ENCODE measurements around the gene HABP4.

HABP4 gene

DNA sequence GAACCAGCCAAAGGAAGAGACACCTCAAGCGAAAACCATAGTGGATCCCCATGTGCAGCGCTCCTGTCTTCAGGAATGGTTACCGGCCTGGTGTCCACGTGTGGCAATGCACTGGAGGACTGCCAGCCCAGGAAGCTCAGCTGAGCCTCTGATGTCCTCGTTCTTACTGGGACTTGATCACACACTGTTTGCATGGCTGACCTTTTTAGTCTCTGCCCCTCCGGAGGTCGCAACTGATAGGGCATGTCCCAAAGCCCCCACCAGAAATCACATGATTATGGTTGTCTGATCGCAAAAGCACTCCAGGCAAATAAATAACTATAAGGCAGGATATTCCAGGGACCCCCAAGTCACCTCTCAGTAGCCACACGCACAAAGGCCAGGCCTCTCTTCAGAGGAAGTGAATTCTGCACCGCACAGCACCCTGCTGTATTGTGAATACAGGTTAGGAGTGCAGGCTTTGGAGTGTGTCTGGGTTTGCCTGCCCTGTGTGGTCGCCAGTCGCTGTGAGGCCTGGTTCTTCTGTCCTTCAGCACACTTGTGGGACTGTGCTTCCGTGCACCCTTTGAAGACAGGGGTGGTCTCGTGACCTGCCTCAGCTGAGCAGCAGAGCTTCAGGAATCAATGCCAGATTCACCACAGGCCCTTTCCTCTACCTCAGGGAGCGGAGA lies 13.4 kb upstream of the HABP4 start:
- DNase-seq: no peak

DNA sequence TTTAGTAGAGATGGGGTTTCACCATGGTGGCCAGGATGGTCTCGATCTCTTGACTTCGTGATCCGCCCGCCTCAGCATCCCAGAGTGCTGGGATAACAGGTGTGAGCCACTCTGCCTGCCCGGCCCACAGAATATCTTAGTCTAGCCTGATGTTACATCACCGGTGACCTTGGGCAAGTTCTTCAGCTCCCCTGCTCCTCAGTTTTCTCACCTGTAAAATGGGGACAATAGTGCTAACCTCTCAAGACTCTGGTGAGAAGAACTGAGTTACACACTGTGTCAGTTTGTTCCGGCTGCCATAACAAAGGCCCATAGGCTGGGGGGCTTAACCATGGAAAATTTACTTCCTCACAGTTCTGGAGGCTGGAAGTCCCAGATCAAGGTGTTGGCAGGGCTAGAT lies 12.5 kb upstream of the HABP4 start:
- no peak for DNase-seq

DNA sequence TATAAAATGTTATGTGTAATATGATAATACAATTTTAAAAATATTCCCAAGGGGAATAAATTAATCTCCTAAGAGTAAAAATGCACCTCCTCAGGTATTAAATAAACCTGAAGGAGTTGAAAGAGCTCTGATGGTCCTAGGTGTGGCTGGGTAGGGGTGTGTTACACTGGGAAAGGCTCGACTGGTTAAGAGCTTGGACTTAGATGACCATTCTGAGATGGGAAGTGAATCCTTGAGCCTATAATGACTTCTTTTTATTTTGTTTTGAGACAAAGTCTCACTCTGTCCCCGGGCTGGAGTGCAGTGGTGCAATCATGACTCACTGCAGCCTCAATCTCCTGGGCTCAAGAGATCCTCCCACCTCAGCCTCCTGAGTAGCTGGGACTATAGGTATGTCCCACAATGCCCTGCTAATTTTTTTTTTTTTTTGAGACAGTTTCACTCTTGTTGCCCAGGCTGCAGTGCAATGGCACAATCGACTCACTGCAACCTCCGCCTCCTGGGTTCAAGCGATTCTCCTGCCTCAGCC lies 9.2 kb upstream of the HABP4 start:
- no peak for DNase-seq

DNA sequence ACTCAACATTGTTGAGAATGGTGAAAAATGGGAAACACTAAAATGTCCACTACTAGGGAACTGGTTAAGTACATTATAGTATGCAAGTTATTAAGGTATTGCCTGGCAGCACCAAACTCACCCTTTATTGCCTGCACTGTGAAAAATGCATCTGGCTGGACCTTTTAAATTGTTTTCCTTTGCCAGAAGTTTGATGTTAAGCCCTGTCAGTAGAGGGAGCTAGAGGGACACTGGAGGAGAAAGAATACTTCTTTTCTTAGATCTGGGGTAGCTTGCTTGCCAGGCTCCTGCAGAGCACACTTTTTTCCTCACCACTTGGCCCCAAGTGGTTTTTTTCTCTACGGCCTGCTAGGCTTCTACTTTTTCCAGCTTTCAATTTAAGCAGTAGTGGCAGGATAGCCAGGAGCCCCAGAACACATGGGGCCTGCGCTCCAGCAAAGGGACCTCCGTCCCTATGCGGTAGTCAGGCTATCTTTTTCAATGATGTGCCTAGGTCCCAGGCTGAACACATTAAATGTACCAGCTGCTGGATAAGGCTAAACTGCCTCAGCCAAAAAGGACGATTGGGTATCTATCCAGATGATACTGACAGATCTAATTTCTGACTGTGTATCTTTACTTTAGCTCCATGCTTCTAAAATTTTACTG lies 8.0 kb upstream of the HABP4 start:
- DNase-seq: peak; percentile 47 to 74

DNA sequence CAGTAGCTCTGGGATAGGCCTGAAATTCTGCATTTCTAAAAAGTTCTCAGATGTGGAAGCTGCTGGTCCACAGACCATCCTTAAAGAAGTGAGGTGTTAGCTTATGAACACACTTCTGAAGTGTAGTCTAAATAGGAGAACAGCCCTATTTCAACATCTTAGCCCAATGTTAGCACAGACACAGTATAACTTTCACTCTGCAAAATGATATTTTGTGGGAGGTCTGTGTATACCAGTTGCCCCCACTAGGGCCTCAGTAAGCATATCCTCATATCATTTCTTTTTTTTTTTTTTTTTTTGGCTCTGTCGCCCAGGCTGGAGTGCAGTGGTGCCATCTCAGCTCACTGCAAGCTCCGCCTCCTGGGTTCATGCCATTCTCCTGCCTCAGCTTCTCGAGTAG lies 7.5 kb upstream of the HABP4 start:
- peak in 1 of 2 donors; percentile 42 for DNase-seq

DNA sequence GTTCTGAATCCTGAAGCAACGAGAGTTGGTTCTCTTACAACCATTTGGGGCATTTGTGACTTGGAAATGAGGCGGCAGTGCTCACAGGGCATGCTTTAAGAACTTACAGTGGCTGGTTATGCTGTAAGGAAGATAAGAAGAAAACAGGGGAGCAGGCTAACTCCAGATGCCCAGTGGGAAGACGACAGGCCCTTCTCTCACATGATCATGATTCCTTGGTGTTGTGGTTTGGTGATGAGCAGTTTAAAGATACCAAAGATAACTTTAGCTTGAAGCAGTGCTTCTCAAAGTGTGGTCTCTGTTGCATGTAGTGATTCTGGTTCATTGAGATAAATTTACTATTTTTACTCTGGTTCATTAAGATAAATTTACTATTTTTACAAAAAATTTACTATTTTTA lies 2.6 kb upstream of the HABP4 start:
- DNase-seq: no peak

DNA sequence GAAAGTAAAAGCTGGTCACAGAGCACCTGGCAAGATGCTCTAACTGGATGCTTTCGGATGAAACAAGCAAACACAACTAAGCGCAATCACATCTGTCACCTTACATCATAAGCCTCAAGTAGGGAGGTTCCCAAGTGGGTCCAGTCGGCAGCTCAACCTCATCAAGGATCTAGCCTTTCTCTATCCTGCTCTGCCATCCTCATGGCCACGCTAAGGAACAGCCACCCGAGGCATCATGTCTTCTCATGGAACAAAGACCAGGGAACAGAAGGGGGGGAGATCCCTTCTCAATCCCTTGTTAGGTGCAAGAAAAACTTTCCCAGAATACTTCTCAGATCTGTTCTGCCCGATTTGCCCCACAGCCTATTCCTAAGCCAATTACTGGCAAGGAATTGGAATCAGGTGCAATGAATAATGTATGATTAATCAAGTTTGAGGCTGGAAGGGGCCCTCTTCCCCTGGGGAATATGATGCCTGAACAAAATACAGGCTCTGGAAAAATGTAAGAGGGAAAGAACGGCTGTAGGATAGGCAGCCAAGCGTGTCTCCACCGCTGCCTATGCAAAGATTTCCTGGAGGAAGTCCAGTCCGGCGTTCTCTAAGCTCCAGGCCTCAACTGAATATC lies 1.3 kb upstream of the HABP4 start:
- DNase-seq: no peak

DNA sequence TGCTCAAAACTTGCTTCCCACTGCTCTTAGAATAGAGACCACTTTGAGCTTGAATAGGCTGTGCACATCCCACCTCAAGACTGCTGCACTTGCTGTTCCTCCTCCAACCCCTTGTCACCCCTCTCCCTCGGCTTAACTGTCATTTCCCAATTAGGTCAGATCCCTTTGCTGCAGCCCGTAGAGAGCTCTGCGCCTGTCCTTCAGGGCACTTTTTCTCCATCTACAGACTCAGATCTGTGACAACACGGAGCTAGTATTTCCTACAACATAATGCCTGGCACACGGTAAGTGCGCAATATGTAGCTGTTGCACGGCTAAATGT lies 485 bp upstream of the HABP4 start:
- no peak for DNase-seq

DNA sequence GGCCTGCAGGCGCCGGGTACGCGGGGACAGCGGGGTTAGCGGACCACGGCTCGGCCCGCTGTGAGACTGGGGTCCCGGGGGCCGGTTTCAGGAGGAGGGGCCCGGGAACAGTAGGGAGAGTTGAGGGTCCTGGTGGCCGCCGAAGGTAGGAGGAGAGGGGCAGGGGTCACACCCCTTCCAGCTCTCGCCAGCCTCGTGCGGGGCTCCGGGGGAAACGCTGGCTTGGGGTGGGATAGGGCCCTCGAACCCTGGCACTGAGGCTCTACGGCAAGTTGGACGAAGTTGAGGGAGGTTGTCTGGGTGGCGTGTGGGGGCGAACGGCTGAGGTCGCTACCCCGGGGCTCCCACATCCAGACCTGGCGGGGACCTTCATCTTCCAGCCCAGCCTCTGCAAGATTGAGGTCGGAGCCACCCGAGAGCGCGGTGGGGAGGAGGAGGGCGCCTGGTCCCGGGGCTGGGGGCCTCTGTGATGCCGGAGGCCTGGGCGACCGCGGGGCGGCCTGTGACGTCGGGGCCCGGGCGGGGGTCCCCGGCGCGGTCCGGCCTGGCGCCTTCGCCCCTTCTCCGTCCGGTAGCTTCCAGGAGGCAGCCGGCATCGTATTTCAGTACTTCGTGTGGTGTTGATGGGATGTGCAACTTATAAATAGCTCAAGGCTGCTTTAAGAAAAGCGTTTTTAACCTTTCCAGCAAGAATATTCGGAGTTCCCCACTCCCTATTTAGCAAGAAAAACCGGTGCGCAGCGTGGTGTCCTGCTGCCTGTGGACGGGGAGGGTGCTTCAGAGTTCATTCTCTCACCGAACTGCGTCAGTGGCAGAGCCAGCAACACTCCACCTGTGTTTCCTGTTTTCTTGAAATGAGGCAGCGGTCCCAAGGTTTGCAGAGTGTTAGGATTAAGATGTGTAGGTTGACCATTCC lies 902 bp downstream of the HABP4 start:
- peak in 1 of 2 donors; percentile 14 for DNase-seq

DNA sequence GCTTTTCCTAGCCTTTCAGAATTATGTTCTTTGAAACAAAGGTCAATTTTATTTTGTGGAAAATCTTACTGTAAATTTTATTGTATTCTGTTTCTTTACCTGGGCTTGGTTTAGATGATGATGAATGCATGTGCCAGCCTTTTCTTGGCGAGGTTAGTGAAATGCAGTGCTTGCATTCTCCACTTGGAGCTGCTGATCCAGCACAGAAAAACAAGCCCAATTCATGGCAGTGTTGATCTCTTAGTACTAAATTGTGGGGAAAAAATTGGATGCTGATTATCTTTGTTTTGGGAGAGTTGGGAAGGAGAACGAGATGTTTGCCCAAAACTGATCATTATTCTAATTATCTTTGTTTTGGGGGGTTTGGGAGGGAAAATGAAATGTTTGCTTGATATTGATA lies 3.7 kb downstream of the HABP4 start:
- no peak for DNase-seq

DNA sequence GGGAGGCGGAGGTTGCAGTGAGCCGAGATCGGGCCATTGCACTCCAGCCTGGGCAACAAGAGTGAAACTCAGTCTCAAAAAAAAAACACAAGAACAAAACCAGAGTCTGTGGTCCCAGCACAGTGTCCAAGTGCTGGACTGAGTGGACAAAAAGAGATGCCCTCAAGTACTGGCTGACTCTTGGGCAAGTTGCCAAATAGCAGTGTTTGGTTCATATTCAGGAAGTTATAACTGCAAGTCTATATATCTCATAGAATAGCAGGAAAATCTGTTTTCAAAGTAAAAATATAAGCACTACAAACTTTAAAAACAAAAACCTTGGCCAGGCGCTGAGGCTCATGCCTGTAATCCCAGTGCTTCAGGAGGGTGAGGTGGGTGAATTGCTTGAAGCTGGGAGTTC lies 7.3 kb downstream of the HABP4 start:
- DNase-seq: no peak

DNA sequence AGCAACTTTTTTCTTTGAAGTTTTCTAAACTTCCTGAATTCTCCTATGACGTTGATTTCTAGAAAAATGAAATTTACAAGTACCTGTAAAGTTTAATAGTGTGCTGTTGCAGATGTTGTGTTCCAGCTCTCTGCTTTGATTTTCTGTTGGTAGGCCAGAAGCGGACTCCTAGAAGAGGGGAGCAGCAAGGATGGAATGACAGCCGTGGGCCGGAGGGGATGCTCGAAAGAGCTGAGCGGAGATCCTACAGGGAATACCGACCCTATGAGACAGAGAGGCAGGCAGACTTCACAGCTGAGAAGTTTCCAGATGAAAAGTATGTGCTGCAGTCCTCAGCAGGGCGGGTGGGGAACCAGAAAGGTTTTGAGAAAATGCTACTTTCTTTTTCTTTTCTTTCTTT lies 8.3 kb downstream of the HABP4 start:
- DNase-seq: no peak

DNA sequence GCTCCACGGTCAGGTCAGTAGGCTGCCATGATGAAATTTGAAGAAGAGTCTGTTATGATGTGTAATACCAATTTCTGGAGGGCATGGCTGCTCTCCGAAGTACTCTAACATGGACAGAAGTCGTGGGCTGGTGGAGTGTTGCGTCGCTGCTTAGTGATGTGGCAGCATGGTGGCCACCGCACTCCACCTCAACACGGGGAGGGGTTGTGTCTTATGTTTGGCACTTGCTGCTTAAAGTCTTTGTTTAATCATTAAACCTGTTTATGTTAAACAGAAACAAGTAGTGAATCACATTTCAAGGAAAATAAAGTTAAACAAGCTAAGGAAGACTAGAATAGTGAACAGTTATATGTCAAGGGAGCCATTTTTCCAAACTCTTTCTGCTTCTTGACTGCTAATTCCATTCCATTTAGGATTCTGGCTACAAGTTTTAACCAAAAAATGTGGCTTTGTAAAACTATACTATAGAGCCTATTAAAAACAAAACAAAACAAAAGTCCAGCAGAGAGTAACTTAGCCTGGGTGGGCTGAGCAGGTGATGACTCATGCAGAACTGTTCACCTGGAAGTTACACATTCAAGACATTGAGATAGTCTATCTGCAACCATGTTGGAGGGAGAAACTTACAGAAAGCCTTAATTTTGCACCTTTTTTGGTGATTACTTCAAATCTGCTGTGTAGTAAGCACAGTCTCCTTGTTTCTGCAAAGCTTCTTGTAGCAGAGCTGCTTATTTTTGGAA lies 9.5 kb downstream of the HABP4 start:
- no peak for DNase-seq

DNA sequence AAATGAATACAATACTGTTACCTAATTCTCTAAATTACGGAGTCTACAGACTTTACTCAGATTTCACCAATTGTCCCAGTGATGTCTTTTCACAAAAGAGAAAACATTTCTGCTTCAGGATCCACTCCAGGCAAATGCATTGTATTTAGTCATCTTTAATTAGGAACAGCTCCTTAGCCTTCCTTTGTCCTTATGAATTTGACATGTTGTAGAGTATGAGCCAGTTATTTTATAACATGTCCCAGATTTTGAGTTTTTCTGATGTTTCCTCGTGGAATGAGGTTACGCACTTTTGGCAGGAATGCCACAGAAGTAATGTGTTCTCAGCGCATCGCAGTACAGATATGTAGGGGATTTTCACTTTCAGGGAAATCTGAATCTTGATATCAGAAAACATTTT lies 10.5 kb downstream of the HABP4 start:
- no peak for DNase-seq

DNA sequence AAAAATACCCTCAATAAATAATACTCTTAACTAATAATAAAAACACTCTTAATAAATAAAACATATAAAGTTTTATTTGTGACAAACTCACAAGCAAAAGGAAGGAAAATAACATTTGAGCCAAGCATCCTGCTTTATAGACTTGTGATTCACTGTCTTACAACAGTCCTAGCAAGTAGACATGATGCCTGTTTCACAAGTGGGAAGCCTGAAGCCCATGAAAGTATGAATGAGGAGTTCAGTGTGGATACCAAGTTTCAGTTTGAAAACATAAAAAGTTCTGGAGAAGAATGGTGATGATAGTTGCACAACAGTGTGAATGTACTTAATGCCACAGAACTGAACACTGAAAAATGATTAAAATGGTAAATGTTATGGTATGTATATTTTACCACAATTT lies 10.9 kb downstream of the HABP4 start:
- DNase-seq: no peak

DNA sequence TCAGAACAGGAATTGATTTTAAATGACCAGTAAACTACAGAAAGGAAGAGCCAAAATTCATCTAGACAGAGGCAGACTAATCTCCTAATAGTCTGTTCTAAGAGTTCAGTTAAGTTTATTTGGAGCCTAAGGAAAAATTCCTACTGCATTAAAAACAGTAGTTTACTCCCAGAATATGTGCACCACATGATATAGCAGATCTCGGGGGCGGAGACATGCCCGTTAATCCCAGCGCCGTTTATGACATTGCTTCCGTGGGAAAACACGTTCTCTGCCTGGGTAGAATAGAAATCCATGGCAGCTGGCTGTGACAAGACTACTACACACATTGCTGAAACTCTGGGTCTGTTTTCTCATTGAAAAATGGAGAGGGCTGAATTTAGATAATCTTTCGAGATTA lies 11.4 kb downstream of the HABP4 start:
- DNase-seq: no peak

DNA sequence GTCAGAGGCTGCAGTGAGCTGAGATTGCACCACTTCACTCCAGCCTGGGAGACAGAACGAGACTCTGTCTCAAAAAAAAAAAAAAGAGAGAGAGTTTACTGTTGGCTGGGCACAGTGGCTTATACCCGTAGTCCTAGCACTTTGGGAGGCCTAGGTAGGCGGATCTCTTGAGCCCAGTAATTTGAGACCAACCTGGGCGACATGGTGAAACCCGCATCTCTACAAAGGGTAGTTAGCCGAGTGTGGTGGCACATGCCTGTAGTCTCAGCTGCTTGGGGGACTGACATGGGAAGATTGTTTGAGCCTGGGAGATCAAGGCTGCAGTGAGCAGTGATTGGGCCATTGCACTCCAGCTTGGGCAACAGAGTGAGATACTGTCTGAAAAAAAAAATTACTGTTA lies 12.6 kb downstream of the HABP4 start:
- no peak for DNase-seq

DNA sequence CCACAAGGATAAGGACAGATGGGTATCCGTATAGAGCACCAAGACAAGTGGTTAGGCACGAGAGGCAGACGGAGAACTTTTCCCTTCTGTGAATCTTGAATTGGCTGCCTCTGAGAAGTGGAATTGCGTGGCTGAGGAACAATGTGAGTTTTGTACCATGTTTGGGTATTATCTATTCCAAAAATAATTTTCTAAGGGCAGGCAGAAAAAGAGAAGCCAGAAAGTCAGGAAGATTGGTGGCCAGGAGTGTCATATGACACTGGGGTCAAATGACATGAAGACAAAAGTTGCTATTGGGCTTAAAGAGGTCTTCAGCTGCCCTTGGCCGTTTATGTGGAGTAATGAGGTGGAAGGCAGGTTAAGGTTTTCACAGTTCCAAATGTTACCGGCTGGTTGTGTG lies 14.5 kb downstream of the HABP4 start:
- no peak for DNase-seq

DNA sequence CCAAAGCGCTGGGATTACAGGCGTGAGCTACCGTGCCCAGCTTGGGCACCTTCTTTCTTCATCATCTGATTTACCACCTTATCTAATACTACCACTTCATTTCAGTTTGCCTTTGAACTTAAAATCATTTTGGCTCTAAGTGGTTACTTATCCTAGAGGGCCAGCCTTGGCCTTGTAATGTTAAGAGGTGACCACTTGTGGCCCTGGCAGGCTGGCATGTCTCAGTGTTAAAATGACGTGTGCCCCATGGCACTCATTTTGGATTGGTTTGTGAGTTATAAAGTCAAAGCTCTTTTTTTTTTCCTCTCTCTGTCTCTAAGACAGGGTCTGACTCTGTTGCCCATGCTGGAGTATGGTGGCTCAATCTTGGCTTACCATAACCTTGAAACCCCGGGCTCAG lies 17.8 kb downstream of the HABP4 start:
- DNase-seq: no peak

DNA sequence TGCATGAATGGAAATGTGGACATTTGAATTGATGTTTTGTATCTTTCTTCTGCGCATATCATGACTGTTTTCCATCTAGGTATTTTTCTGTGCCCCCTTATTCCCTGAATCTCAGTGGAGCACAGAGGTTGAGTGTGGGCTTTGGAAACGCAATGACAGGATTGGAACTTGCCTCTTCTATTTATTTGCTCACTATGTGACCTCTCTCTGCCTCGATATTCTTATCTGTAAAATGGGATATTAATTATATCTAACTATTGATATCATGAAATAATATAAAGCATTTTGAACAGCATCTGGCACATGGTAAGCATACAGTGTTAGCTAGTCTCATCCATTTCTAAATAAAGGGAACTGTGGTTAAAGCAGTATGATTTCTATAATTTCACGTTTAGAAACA lies 26.0 kb downstream of the HABP4 start:
- no peak for DNase-seq

DNA sequence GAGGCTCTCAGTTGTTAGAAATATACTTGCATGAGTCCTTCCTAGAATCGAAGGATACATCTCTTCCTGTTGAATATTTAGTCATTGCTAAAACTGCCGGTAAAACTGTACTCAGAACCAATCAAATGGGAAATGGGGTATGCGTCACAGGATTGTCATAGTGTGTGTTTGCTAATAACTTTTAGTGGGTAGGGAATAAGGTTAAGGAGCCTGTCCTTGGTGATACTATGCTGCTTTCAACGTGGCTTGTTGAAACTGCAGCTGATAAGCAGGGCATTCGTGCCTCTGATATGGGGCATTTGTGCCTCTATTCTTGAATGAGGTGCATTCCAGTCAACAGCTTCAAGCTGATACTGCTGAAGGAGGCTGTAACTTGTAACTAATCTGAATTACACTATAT lies 26.6 kb downstream of the HABP4 start:
- DNase-seq: no peak

DNA sequence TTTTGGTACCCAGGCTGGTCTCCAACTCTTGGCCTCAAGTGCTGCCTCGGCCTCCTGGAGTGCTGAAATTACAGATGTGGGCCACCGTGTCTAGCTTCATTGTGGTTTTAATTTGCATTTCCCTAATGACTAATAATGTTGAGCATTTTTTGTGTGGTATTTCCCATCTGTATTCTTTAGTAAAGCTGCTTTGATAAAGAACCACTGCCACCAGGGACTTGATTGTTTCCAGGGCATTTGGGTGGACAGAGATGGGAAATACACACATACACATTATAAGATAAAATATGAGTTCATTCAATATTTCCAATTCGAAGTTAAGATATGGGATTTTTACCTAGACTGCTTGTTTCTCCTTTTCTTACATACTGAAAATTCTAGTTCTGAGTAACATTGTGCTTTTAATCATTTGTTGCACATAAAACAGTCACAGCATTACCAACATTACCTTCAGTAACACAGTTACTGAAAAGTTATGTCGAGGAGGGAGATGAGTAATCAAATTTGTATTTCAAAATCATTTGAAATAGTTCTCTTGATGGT lies 28.9 kb downstream of the HABP4 start:
- DNase-seq: peak in 1 of 2 donors; percentile 6
